ENCODE measurements around the gene CNOT6. TPM values are rescaled to one million over a fixed set of nuclear protein-coding genes. Genes with fewer than 3 reads are reported as not detected.

Gene CNOT6
- total RNA-seq, 1 donor from 2014 or later = 24.9 TPM

GRCh38 chr5:180603076-180603594, 109.0 kb downstream of the CNOT6 start:
- H3K27me3 Mint-ChIP-seq = no peaks in the 10 kb centered on the region
- intact Hi-C loops (cut with micrococcal nuclease) = no loop called here
- POLR2A ChIA-PET = no interaction called here
- H3K27ac Mint-ChIP-seq = no peak overlapping the region
- TF ChIP-seq, protein P1, sequence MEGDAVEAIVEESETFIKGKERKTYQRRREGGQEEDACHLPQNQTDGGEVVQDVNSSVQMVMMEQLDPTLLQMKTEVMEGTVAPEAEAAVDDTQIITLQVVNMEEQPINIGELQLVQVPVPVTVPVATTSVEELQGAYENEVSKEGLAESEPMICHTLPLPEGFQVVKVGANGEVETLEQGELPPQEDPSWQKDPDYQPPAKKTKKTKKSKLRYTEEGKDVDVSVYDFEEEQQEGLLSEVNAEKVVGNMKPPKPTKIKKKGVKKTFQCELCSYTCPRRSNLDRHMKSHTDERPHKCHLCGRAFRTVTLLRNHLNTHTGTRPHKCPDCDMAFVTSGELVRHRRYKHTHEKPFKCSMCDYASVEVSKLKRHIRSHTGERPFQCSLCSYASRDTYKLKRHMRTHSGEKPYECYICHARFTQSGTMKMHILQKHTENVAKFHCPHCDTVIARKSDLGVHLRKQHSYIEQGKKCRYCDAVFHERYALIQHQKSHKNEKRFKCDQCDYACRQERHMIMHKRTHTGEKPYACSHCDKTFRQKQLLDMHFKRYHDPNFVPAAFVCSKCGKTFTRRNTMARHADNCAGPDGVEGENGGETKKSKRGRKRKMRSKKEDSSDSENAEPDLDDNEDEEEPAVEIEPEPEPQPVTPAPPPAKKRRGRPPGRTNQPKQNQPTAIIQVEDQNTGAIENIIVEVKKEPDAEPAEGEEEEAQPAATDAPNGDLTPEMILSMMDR (IDR thresholded peaks at IDR 0.05) = no peak
- ATAC-seq (ENCODE audit: low read depth) = no peak
- H3K9me3 Mint-ChIP-seq = no peaks in the 10 kb centered on the region
- H3K36me3 Mint-ChIP-seq (ENCODE audit: low read depth) = no peaks in the 10 kb centered on the region
- CTCF ChIA-PET = no interaction called here
- no peak for DNase-seq
- H3K4me1 Mint-ChIP-seq = no peaks in the 10 kb centered on the region
- no peak overlapping the region for H3K4me3 Mint-ChIP-seq

GRCh38 chr5:180604271-180604670, 110.1 kb downstream of the CNOT6 start:
- intact Hi-C loops (cut with micrococcal nuclease) = no loop called here
- DNase-seq (no peak), ATAC-seq (ENCODE audit: low read depth) (no peak)
- Mint-ChIP-seq H3K9me3 (no peaks in the 10 kb centered on the region), H3K27me3 (no peaks in the 10 kb centered on the region), H3K4me1 (no peaks in the 10 kb centered on the region), H3K27ac (no peak overlapping the region), H3K4me3 (no peak overlapping the region), H3K36me3 (ENCODE audit: low read depth) (no peaks in the 10 kb centered on the region)
- POLR2A ChIA-PET = no interaction called here
- CTCF ChIA-PET = no interaction called here
- TF ChIP-seq, protein P1 (IDR thresholded peaks at IDR 0.05) = no peak

GRCh38 chr5:180605554-180606214, 111.5 kb downstream of the CNOT6 start:
- H3K4me1 Mint-ChIP-seq = no peaks in the 10 kb centered on the region
- no peak for ATAC-seq (ENCODE audit: low read depth)
- intact Hi-C loops (cut with micrococcal nuclease) = loop anchor here (2.0 kb wide), 1 partner anchor 313 kb away; the partner anchor contains the start of gene MAPK9
- H3K36me3 Mint-ChIP-seq (ENCODE audit: low read depth) = no peaks in the 10 kb centered on the region
- POLR2A ChIA-PET = no interaction called here
- H3K27me3 Mint-ChIP-seq = no peaks in the 10 kb centered on the region
- TF ChIP-seq, protein P1 (IDR thresholded peaks at IDR 0.05) = no peak
- H3K27ac Mint-ChIP-seq = no peak overlapping the region
- no peak overlapping the region for H3K4me3 Mint-ChIP-seq
- CTCF ChIA-PET = no interaction called here
- DNase-seq = no peak
- no peaks in the 10 kb centered on the region for H3K9me3 Mint-ChIP-seq

GRCh38 chr5:180606215-180606785, 112.1 kb downstream of the CNOT6 start:
- TF ChIP-seq, protein P1 (IDR thresholded peaks at IDR 0.05) = no peak
- no peak for DNase-seq
- H3K36me3 Mint-ChIP-seq (ENCODE audit: low read depth) = no peaks in the 10 kb centered on the region
- no peak for ATAC-seq (ENCODE audit: low read depth)
- H3K4me3 Mint-ChIP-seq = no peak overlapping the region
- POLR2A ChIA-PET = no interaction called here
- CTCF ChIA-PET = no interaction called here
- intact Hi-C loops (cut with micrococcal nuclease) = loop anchor here (2.0 kb wide), 1 partner anchor 313 kb away; the partner anchor contains the start of gene MAPK9
- H3K4me1 Mint-ChIP-seq = no peaks in the 10 kb centered on the region
- H3K27ac Mint-ChIP-seq = no peak overlapping the region
- H3K9me3 Mint-ChIP-seq = no peaks in the 10 kb centered on the region
- H3K27me3 Mint-ChIP-seq = no peaks in the 10 kb centered on the region

GRCh38 chr5:180607861-180608571, 113.8 kb downstream of the CNOT6 start:
- Mint-ChIP-seq H3K27me3 (no peaks in the 10 kb centered on the region), H3K4me1 (no peaks in the 10 kb centered on the region), H3K4me3 (no peak overlapping the region), H3K27ac (no peak overlapping the region), H3K9me3 (no peaks in the 10 kb centered on the region), H3K36me3 (ENCODE audit: low read depth) (no peaks in the 10 kb centered on the region)
- POLR2A ChIA-PET = no interaction called here
- ATAC-seq (ENCODE audit: low read depth) = no peak
- CTCF ChIA-PET = no interaction called here
- TF ChIP-seq, protein P1 (IDR thresholded peaks at IDR 0.05) = no peak
- intact Hi-C loops (cut with micrococcal nuclease) = loop anchor here (2.0 kb wide), 1 partner anchor 315 kb away; the partner anchor contains the start of gene MAPK9
- DNase-seq = no peak

Data from activated B cell treated with CpG ODN at 0.5 μM for 24 hours (primary cell).